HEK293T (cell line): ENCODE data around the gene RBM28.

Experiments
- BHLHE40 ChIP-seq: fragments of 450-650 bp; IDR thresholded peaks from 2 replicates; pipeline ENCODE4 v1.6.1; 2016; ENCODE audit warnings: mild to moderate bottlenecking, moderate library complexity, borderline replicate concordance
- ELF4 ChIP-seq: fragments of 450-650 bp; IDR thresholded peaks from 2 replicates; pipeline ENCODE4 v1.6.1; 2017; ENCODE audit warnings: antibody characterized with exemption
- FOXM1 ChIP-seq: fragments of 450-650 bp; IDR thresholded peaks from 2 replicates; pipeline ENCODE4 v1.6.1; 2017; ENCODE audit warnings: mild to moderate bottlenecking, borderline replicate concordance
- HDGF ChIP-seq: fragments of 450-650 bp; IDR thresholded peaks from 2 replicates; pipeline ENCODE4 v1.6.1; 2017; ENCODE audit warnings: antibody characterized with exemption, borderline replicate concordance
- ZNF384 ChIP-seq: fragments of 450-650 bp; IDR thresholded peaks from 2 replicates; pipeline ENCODE4 v1.6.1; 2016

GRCh38 chr7:128274246-128274883 is 69.3 kb downstream of the RBM28 start:
- TF ChIP-seq FOXM1 (no peak), ELF4 (no peak), HDGF (no peak), BHLHE40 (no peak), ZNF384 (no peak)
